H9 (cell line): ENCODE results near the gene PCBP4. TPM values are rescaled to one million over a fixed set of nuclear protein-coding genes. Genes with fewer than 3 reads are reported as not detected.

Experiments used
- DNase-seq: peaks from one replicate; pipeline ENCODE4 v3.0.0-alpha.2; 2017
- H2AFZ ChIP-seq: one replicate; pipeline ENCODE4 v1.6.1; 2013; ENCODE audit warnings: mild to moderate bottlenecking, low read length, control low read depth, moderate library complexity
- H2AK5ac ChIP-seq: 2 replicates; pipeline ENCODE4 v1.6.1; 2013; ENCODE audit warnings: low read length, control low read depth, mixed read lengths; ENCODE audit not compliant: insufficient read length
- H2BK120ac ChIP-seq: one replicate; pipeline ENCODE4 v1.6.1; 2013; ENCODE audit warnings: low read depth, mild to moderate bottlenecking, low read length, control low read depth, inconsistent platforms; ENCODE audit not compliant: poor library complexity, severe bottlenecking
- H2BK12ac ChIP-seq: 2 replicates; pipeline ENCODE4 v1.6.1; 2013; ENCODE audit warnings: low read length, control low read depth, mixed read lengths, low read depth; ENCODE audit not compliant: insufficient read length
- H2BK15ac ChIP-seq: 2 replicates; pipeline ENCODE4 v1.6.1; 2013; ENCODE audit warnings: low read depth, low read length, control low read depth
- H2BK20ac ChIP-seq: one replicate; pipeline ENCODE4 v1.6.1; 2013; ENCODE audit warnings: low read depth, mild to moderate bottlenecking, low read length, control low read depth, inconsistent platforms; ENCODE audit not compliant: poor library complexity, severe bottlenecking
- H2BK5ac ChIP-seq: 2 replicates; pipeline ENCODE4 v1.6.1; 2013; ENCODE audit warnings: low read length, control low read depth, mixed read lengths; ENCODE audit not compliant: insufficient read length
- H3K14ac ChIP-seq: 2 replicates; pipeline ENCODE4 v1.6.1; 2013; ENCODE audit warnings: low read length, control low read depth; ENCODE audit not compliant: insufficient read depth
- H3K18ac ChIP-seq: 2 replicates; pipeline ENCODE4 v1.6.1; 2013; ENCODE audit warnings: low read depth, mild to moderate bottlenecking, mixed read lengths, low read length, control low read depth; ENCODE audit not compliant: insufficient read length
- H3K23ac ChIP-seq: 2 replicates; pipeline ENCODE4 v1.6.1; 2013; ENCODE audit warnings: low read length, control low read depth, mixed read lengths, low read depth; ENCODE audit not compliant: insufficient read length
- H3K23me2 ChIP-seq: 2 replicates; pipeline ENCODE4 v1.6.1; 2013; ENCODE audit warnings: low read depth, mild to moderate bottlenecking, mixed read lengths, low read length, control low read depth; ENCODE audit not compliant: insufficient read length, poor library complexity, severe bottlenecking
- H3K27ac ChIP-seq: 2 replicates; pipeline ENCODE4 v1.5.1; 2013; ENCODE audit warnings: low read length, control low read depth, mixed read lengths, low read depth; ENCODE audit not compliant: insufficient read length
- H3K27me3 ChIP-seq: 2 replicates; pipeline ENCODE4 v1.6.1; 2013; ENCODE audit warnings: low read length, control low read depth, inconsistent platforms; ENCODE audit not compliant: insufficient read depth
- H3K4ac ChIP-seq: 2 replicates; pipeline ENCODE4 v1.6.1; 2013; ENCODE audit warnings: low read depth, mild to moderate bottlenecking, control low read depth, inconsistent platforms, low read length, moderate library complexity
- H3K4me1 ChIP-seq: 2 replicates; pipeline ENCODE4 v1.6.1; 2013; ENCODE audit warnings: low read length, control low read depth, inconsistent platforms; ENCODE audit not compliant: insufficient read depth
- H3K4me2 ChIP-seq: 2 replicates; pipeline ENCODE4 v1.6.1; 2013; ENCODE audit warnings: low read length, control low read depth, mixed read lengths; ENCODE audit not compliant: insufficient read length, insufficient read depth
- H3K56ac ChIP-seq: 2 replicates; pipeline ENCODE4 v1.6.1; 2013; ENCODE audit warnings: low read depth, mild to moderate bottlenecking, mixed read lengths, low read length, control low read depth; ENCODE audit not compliant: insufficient read length
- H3K79me1 ChIP-seq: 2 replicates; pipeline ENCODE4 v1.6.1; 2013; ENCODE audit warnings: low read depth, mild to moderate bottlenecking, moderate library complexity, low read length, control low read depth, inconsistent platforms; ENCODE audit not compliant: insufficient read depth, poor library complexity, severe bottlenecking
- H3K79me2 ChIP-seq: 2 replicates; pipeline ENCODE4 v1.6.1; 2013; ENCODE audit warnings: low read length, control low read depth, inconsistent platforms; ENCODE audit not compliant: insufficient read depth
- H3K9ac ChIP-seq: 2 replicates; pipeline ENCODE4 v1.6.1; 2013; ENCODE audit warnings: low read length, control low read depth, mixed read lengths; ENCODE audit not compliant: insufficient read length; ENCODE audit errors: extremely low read depth
- H3K9me3 ChIP-seq: one replicate; pipeline ENCODE4 v1.6.1; 2013; ENCODE audit warnings: low read depth, low read length, inconsistent platforms; ENCODE audit not compliant: control insufficient read depth
- H3T11ph ChIP-seq: one replicate; pipeline ENCODE4 v1.6.1; 2013; ENCODE audit warnings: mild to moderate bottlenecking, low read length, control low read depth, inconsistent platforms
- H4K20me1 ChIP-seq: one replicate; pipeline ENCODE4 v1.6.1; 2013; ENCODE audit not compliant: control insufficient read depth, insufficient read length, insufficient read depth
- H4K5ac ChIP-seq: 2 replicates; pipeline ENCODE4 v1.6.1; 2013; ENCODE audit warnings: low read depth, mild to moderate bottlenecking, mixed read lengths, low read length, control low read depth; ENCODE audit not compliant: insufficient read length
- H4K8ac ChIP-seq: replicated peaks from 2 replicates; pipeline ENCODE4 v1.6.1; 2013; ENCODE audit warnings: low read length, control low read depth, mixed read lengths, low read depth; ENCODE audit not compliant: insufficient read length
- H4K91ac ChIP-seq: 2 replicates; pipeline ENCODE4 v1.6.1; 2013; ENCODE audit warnings: low read depth, mild to moderate bottlenecking, moderate library complexity, mixed read lengths, low read length, control low read depth; ENCODE audit not compliant: insufficient read length
- H3K27ac Mint-ChIP-seq, 3 experiments: 2 replicates in 2 of 3; 3 replicates in 1 of 3; pipeline ENCODE4 v1.8.0; 2020 to 2021; ENCODE audit warnings: mixed read lengths in 3 of 3, mild to moderate bottlenecking in 1 of 3, moderate library complexity in 1 of 3
- H3K27me3 Mint-ChIP-seq: 2 replicates; pipeline ENCODE4 v1.8.0; 2021; ENCODE audit warnings: low read depth, mild to moderate bottlenecking, moderate library complexity, mixed read lengths
- H3K36me3 Mint-ChIP-seq, 3 experiments: 2 replicates in 2 of 3; 3 replicates in 1 of 3; pipeline ENCODE4 v1.8.0; 2020 to 2021; ENCODE audit warnings: low read depth in 3 of 3, mixed read lengths in 3 of 3; ENCODE audit not compliant: insufficient read depth in 1 of 3
- H3K4me1 Mint-ChIP-seq, 2 experiments: 2 replicates each; pipeline ENCODE4 v1.8.0; 2020; ENCODE audit warnings: mixed read lengths in 2 of 2
- H3K4me3 Mint-ChIP-seq, 2 experiments: 2 replicates in 1 of 2; 3 replicates in 1 of 2; pipeline ENCODE4 v1.8.0; 2020 to 2021; ENCODE audit warnings: mild to moderate bottlenecking in 2 of 2, mixed read lengths in 2 of 2, moderate library complexity in 1 of 2
- H3K9me3 Mint-ChIP-seq, 2 experiments: 2 replicates in 1 of 2; 3 replicates in 1 of 2; pipeline ENCODE4 v1.8.0; 2020; ENCODE audit warnings: mild to moderate bottlenecking in 2 of 2, mixed read lengths in 2 of 2, moderate library complexity in 1 of 2
- CTCF ChIP-seq: fragments of 200-600 bp; sonication (generic); conservative IDR thresholded peaks from 3 replicates; pipeline ENCODE4 v1.8.0; 2021; ENCODE audit warnings: antibody characterized with exemption, mild to moderate bottlenecking
- WGBS: extraction: QIAGEN DNeasy Blood & Tissue Kit; methylation state at CpG from one replicate; pipeline ENCODE4 v1.1.7; 2013; ENCODE audit warnings: missing lambda C conversion rate, low lambda C conversion rate, mixed read lengths; ENCODE audit not compliant: insufficient read length; ENCODE audit errors: extremely low coverage; 5-methylcytosine and 5-hydroxymethylcytosine counted together
- total RNA-seq: library from RNA; stranded (reverse); gene quantifications from 2 replicates; pipeline ENCODE4 v1.2.1, GENCODE V29; 2021

The PCBP4 gene
- total RNA-seq, 1 experiment from 2014 or later: 24.6 TPM

- H3K9me3 ChIP-seq: no peaks in the 10 kb centered on the region
- H3K23me2 ChIP-seq: no peaks in the 10 kb centered on the region
- no peak for TF ChIP-seq CTCF
- Mint-ChIP-seq H3K27me3 (peaks cover 71% of the 10 kb centered on the region), H3K27ac (no peak overlapping the region), H3K4me3 (no peak overlapping the region), H3K4me1 (peaks cover 12 to 25% of the 10 kb centered on the region in 2 experiments), H3K36me3 (no peaks in the 10 kb centered on the region), H3K9me3 (no peaks in the 10 kb centered on the region)
- H4K5ac ChIP-seq: no peak overlapping the region
- no peak for DNase-seq
- no peak overlapping the region for H3K4ac ChIP-seq
- H3K27me3 ChIP-seq: peaks cover 21% of the 10 kb centered on the region
- no peak overlapping the region for H3K4me2 ChIP-seq
- no peak overlapping the region for H2BK12ac ChIP-seq
- no peaks in the 10 kb centered on the region for H3K4me1 ChIP-seq
- H2BK15ac ChIP-seq: no peak overlapping the region
- no peak overlapping the region for H3K27ac ChIP-seq
- no peak overlapping the region for H2BK20ac ChIP-seq
- H4K91ac ChIP-seq: no peak overlapping the region
- no peak overlapping the region for H2BK5ac ChIP-seq
- WGBS: no CpG with 5 or more reads among the region's 15 CpGs
- no peak overlapping the region for H2BK120ac ChIP-seq
- no peak overlapping the region for H2AFZ ChIP-seq
- no peak overlapping the region for H3K14ac ChIP-seq
- H4K20me1 ChIP-seq: no peaks in the 10 kb centered on the region
- no peak overlapping the region for H4K8ac ChIP-seq
- no peak overlapping the region for H3T11ph ChIP-seq
- H2AK5ac ChIP-seq: no peak overlapping the region
- no peak overlapping the region for H3K23ac ChIP-seq
- no peaks in the 10 kb centered on the region for H3K79me1 ChIP-seq
- no peak overlapping the region for H3K56ac ChIP-seq
- no peak overlapping the region for H3K9ac ChIP-seq
- H3K18ac ChIP-seq: no peak overlapping the region
- no peaks in the 10 kb centered on the region for H3K79me2 ChIP-seq
Measured at GRCh38 chr3:51957520-51958205, 9.6 kb downstream of the PCBP4 start.
